Gastroesophageal sphincter (tissue), 3 donors: ENCODE results near the gene MACIR.

Experiments
- CTCF ChIP-seq, 4 experiments: fragments of 200-600 bp in 2 of 4; fragments of 450-650 bp in 2 of 4; sonication (generic) in 1 of 4; IDR thresholded peaks; one replicate each; pipeline ENCODE4 v1.5.1; 2017 to 2019; ENCODE audit warnings: antibody characterized with exemption in 4 of 4, mild to moderate bottlenecking in 2 of 4, moderate library complexity in 2 of 4
- POLR2A ChIP-seq, 2 donors: fragments of 450-650 bp; IDR thresholded peaks; one replicate each; pipeline ENCODE4 v1.6.1; 2017; ENCODE audit warnings: antibody characterized with exemption in 2 of 2, mild to moderate bottlenecking in 2 of 2, moderate library complexity in 1 of 2

- no peak for TF ChIP-seq CTCF (IDR thresholded peaks at IDR 0.05)
- no peak for TF ChIP-seq POLR2A (IDR thresholded peaks at IDR 0.05)
Measured at GRCh38 chr5:103263054-103263453, 4.5 kb downstream of the MACIR start.
